Activated T-helper 1 cell treated with Interleukin-2 at 50 U/mL for 16 hours (primary cell): Measurements from ENCODE around the gene ASF1B.

Experiments
- DNase-seq: peaks from one replicate; pipeline ENCODE4 v3.0.0-alpha.2; 2020; ENCODE audit warnings: low read depth

Gene ASF1B

DNA sequence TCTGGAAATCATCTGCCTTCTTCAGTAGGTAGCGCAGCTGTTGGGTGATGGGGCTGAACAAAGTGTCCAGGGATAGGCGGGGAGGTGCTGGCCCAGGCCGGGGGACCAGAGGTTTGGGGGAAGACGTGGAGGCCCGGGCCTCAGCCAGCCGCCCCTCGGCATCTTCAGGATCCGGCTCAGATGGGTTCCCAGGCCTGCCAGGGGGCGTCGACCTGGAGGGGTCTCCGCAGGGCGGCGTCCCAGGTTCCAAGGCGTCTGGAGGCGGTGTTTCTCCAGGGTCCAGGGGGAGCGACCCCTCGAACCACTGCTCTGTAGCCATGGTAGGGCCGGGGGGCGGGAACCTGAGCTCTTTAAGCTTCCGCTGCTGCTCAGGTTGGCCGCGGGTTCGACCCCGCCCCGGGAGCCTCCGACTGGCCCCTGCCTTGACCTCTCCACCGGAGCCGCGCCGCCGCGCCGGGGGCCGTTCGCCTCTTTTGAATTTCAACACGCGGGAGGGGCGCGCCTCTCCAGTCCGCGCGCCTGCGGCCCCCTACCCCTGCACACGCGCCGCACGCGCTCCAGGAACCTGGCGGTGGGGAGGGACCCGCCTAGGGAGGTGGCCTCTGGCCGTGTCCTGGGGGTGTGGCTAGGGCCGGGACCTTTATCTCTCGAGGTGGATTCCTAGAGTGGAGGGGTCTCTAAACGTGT, 50.9 kb downstream of the ASF1B start, which contains the start of gene C19orf67:
Gene C19orf67 (minus strand): TSS at position 475 of the 687 bp plus-strand sequence. CDS start 156 bp downstream, at position 319.
- no peak for DNase-seq

- DNase-seq: no peak
Measured at GRCh38 chr19:14082675-14082960, 53.8 kb downstream of the ASF1B start.

DNA sequence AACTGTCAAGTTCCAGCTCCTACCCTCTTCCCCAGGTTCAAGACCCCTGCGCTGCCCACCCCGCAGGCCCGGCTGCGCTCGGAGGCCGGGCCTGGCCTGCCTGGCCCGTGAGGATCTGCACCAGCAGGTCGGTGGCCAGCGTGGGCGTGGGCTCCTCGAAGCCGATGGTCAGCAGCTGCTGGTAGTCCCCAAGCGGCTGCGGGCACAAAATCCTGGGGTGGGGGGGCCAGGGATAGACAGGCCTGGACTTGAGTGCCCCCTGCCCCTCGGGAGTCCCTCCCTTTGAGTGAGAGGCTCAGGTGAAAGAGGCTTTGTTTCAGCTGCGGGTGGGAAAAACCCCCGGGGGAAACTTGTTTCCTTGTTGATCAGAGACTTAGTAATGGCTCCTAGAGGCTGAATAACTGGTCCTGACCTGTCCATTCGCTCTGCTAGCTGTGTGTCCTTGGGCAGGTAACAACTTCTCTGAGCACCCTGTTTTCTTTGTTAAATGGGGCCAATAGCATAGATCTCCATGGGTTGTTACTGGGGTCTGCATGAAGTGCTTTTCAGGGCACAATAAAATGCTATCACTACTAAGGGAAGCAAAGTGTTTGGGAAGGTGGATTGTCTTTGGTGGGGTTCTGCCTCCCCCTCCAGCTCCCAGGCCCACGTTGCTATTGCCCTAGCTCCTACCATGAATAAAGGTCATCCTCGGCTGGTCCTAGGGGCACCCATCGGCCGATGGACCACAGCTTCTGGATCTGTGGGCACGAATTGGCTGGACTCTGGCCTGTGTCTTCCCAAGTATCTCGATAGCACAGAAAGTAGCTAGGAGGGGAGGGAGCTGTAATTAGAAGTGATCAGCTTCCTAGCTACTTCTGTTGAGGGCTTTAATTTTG, 54.4 kb downstream of the ASF1B start:
- no peak for DNase-seq

- DNase-seq: peak; percentile 98
Measured at GRCh38 chr19:14080887-14081796, 55.2 kb downstream of the ASF1B start.

- DNase-seq: no peak
Measured at GRCh38 chr19:14078411-14078810, 58.0 kb downstream of the ASF1B start.

GRCh38 chr19:14073925-14074838, 62.2 kb downstream of the ASF1B start:
- DNase-seq: no peak

GRCh38 chr19:14073261-14073924, 63.0 kb downstream of the ASF1B start:
- peak; percentile 66 for DNase-seq

GRCh38 chr19:14072535-14073260, 63.7 kb downstream of the ASF1B start, which contains the start of gene MISP3:
MISP3 (plus strand) TSS chr19:14072786; CDS start chr19:14073310, 524 bp downstream.
- no peak for DNase-seq

DNA sequence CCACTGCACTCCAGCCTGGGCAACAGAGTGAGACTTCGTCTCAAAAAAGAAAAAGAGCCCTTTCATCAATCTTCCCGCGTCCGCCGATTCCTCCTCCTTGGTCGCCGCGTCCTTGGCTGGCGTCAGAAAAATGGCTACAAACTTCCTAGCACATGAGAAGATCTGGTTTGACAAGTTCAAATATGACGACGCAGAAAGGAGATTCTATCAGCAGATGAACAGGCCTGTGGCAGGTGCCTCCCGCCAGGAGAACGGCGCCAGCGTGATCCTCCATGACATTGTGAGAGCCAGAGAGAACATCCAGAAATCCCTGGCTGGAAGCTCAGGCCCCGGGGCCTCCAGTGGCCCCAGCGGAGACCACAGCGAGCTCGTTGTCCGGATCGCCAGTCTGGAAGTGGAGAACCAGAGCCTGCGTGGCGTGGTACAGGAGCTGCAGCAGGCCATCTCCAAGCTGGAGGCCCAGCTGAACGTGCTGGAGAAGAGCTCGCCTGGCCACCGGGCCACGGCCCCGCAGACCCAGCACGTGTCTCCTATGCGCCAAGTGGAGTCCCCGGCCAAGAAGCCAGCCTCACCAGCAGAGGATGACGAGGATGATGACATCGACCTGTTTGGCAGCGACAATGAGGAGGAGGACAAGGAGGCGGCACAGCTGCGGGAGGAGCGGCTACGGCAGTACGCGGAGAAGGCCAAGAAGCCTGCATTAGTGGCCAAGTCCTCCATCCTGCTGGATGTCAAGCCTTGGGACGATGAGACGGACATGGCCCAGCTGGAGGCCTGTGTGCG, 65.9 kb downstream of the ASF1B start:
- no peak for DNase-seq
